OCI-LY7 (cell line): ENCODE data around the gene CRAMP1. TPM values are rescaled to one million over a fixed set of nuclear protein-coding genes. Genes with fewer than 3 reads are reported as not detected.

Experiments used
- BruUV-seq: library from RNA; stranded (reverse); fragments of 400-500 nt; replicated peaks from 2 replicates; lab custom pipeline; 2021; lab: Mats Ljungman, UMichigan
- CTCF ChIA-PET: fragments of 300-600 bp; sonication (Branson Sonifier 250); formaldehyde crosslinking; loops from one replicate; lab custom pipeline; 2022; ENCODE audit warnings: antibody characterized with exemption; ENCODE audit not compliant: unreplicated experiment; lab: Charles Lee
- POLR2A ChIA-PET: fragments of 300-600 bp; sonication (Branson Sonifier 250); formaldehyde crosslinking; loops from one replicate; lab custom pipeline; 2022; ENCODE audit warnings: antibody characterized with exemption; lab: Charles Lee
- DNase-seq: peaks from one replicate; pipeline ENCODE4 v3.0.0-alpha.2; 2015; ENCODE audit warnings: low spot score
- H2AFZ ChIP-seq: fragments of 200-600 bp; sonication (generic), shearing (Covaris generic); 2 replicates; pipeline ENCODE4 v1.6.1; 2014; ENCODE audit warnings: mild to moderate bottlenecking, antibody characterized with exemption, low read length, moderate library complexity
- H3K27ac ChIP-seq: fragments of 200-600 bp; sonication (generic); 2 replicates; pipeline ENCODE4 v1.5.1; 2014; ENCODE audit warnings: mixed run types, low read depth, mild to moderate bottlenecking, moderate library complexity, low read length, inconsistent platforms; ENCODE audit not compliant: poor library complexity, severe bottlenecking
- H3K36me3 ChIP-seq: fragments of 200-600 bp; sonication (generic); 2 replicates; pipeline ENCODE4 v1.6.1; 2014; ENCODE audit warnings: mild to moderate bottlenecking, antibody characterized with exemption, low read length, moderate library complexity, mixed read lengths; ENCODE audit not compliant: insufficient read depth
- H3K4me1 ChIP-seq: fragments of 200-600 bp; sonication (generic); 2 replicates; pipeline ENCODE4 v1.5.1; 2014; ENCODE audit warnings: mild to moderate bottlenecking, low read length; ENCODE audit not compliant: insufficient read depth, poor library complexity, severe bottlenecking
- H3K4me2 ChIP-seq: fragments of 200-600 bp; sonication (generic); 2 replicates; pipeline ENCODE4 v1.6.1; 2014; ENCODE audit warnings: mild to moderate bottlenecking, low read length
- H3K4me3 ChIP-seq: fragments of 200-600 bp; sonication (generic); 2 replicates; pipeline ENCODE4 v1.5.1; 2014; ENCODE audit warnings: mild to moderate bottlenecking, low read depth, low read length; ENCODE audit not compliant: poor library complexity, severe bottlenecking
- H3K79me2 ChIP-seq: fragments of 200-600 bp; sonication (generic); 2 replicates; pipeline ENCODE4 v1.6.1; 2016; ENCODE audit warnings: low read depth, mild to moderate bottlenecking, low read length, moderate library complexity, mixed read lengths; ENCODE audit not compliant: insufficient read depth
- H3K9me2 ChIP-seq: fragments of 200-600 bp; sonication (generic); 2 replicates; pipeline ENCODE4 v1.6.1; 2016; ENCODE audit warnings: mild to moderate bottlenecking, low read length, mixed read lengths; ENCODE audit not compliant: insufficient read depth
- H3K9me3 ChIP-seq: fragments of 200-600 bp; sonication (generic); 2 replicates; pipeline ENCODE4 v1.6.1; 2014; ENCODE audit warnings: mild to moderate bottlenecking, mixed run types, low read length, mixed read lengths
- H4K20me1 ChIP-seq: fragments of 200-600 bp; sonication (generic); 2 replicates; pipeline ENCODE4 v1.6.1; 2014; ENCODE audit warnings: mild to moderate bottlenecking, antibody characterized with exemption, low read length, moderate library complexity, mixed read lengths; ENCODE audit not compliant: insufficient read depth
- EZH2phosphoT487 ChIP-seq: fragments of 200-600 bp; sonication (generic); IDR thresholded peaks from 2 replicates; pipeline ENCODE4 v1.6.1; 2018; ENCODE audit warnings: low read depth, borderline replicate concordance, mild to moderate bottlenecking, mixed run types, antibody characterized with exemption, low read length, moderate library complexity, mixed read lengths
- intact Hi-C: fragments of 100-400 bp; cut with micrococcal nuclease; formaldehyde crosslinking; loops from one replicate; pipeline ENCODE4 v1.10.0; 2022; ENCODE audit not compliant: unreplicated experiment
- total RNA-seq, 2 experiments: library from RNA; depleted of rRNA in 1 of 2; stranded (reverse); fragments of >200 nt in 1 of 2; shearing (Covaris generic) in 1 of 2; gene quantifications; 2 replicates each; pipeline ENCODE4 v1.2.3, GENCODE V29; 2014 to 2022
- TF ChIP-seq, protein P1 (sequence below): fragments of 200-600 bp; sonication (generic); conservative IDR thresholded peaks from 2 replicates; pipeline ENCODE4 v1.5.1; 2014; ENCODE audit warnings: mild to moderate bottlenecking, antibody characterized with exemption, low read length, moderate library complexity, mixed read lengths

Gene CRAMP1
- total RNA-seq, 2 experiments from 2014 or later = 10.5 to 33.6 TPM

DNA sequence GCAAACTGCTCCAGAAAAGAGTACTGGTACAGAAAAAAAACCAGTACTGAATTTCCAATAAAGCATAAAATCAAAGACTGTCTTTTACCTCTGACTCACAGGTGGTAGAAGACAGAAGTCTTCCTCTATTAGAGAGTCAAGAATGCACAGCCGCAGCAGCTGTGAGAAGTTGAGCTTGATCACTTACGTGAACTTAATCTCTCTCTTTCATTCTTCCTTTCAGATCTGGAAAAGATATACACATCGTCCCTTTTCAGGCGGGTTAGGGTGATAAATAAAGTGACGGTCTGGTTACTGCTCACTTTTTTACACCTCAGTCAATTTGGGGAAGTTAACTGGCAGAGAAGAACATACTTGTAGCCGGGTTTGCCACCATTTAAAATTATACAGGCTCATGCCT, 4.2 kb upstream of the CRAMP1 start:
- no TSS peak for BruUV-seq
- H2AFZ ChIP-seq = no peak overlapping the region

DNA sequence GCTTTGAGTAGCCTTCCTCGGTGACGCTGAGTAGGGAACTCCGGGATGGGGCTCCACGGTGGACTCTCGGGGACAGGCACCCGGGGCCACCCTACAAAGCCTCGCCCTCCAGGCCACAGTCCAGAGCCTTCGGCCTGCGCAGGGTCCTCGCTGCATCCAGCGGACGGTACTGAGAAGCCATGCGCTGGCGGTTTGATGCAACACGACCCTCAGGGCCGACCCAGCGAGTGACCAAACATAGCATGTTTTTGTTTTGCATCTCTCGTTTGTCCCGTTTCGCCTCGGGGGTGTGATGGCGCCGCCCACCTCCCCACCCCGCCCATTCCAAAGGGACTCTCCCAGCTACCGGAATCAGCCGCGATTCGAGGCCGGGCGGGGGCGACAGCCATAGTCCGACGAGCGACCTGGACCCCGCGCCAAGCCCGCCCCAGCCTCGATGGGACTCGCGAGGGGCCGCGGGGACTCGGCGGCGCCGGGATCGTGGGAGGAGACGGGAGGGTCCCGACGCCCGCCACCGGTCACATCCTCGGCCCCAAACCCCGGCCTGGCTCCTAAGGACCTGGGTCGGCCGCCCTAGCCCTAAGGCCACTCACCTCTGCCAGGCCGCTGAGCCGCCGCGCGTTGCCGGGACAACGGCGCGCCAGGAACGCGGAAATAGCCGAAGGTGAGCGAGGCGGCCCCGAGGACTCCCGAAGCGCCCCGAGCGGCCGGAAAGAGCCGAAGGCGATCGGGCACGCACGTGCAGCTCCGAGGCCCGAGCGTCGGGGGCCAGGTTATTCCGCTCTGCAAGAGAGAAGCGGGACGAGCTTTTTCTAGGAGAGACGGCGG, 1.9 kb upstream of the CRAMP1 start:
- TF ChIP-seq EZH2phosphoT487 = no peak
- TF ChIP-seq, protein P1, sequence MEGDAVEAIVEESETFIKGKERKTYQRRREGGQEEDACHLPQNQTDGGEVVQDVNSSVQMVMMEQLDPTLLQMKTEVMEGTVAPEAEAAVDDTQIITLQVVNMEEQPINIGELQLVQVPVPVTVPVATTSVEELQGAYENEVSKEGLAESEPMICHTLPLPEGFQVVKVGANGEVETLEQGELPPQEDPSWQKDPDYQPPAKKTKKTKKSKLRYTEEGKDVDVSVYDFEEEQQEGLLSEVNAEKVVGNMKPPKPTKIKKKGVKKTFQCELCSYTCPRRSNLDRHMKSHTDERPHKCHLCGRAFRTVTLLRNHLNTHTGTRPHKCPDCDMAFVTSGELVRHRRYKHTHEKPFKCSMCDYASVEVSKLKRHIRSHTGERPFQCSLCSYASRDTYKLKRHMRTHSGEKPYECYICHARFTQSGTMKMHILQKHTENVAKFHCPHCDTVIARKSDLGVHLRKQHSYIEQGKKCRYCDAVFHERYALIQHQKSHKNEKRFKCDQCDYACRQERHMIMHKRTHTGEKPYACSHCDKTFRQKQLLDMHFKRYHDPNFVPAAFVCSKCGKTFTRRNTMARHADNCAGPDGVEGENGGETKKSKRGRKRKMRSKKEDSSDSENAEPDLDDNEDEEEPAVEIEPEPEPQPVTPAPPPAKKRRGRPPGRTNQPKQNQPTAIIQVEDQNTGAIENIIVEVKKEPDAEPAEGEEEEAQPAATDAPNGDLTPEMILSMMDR = no peak
- Histone ChIP-seq H3K4me3 (peak overlapping the region; percentile 77), H4K20me1 (no peaks in the 10 kb centered on the region), H3K9me3 (no peaks in the 10 kb centered on the region), H3K27ac (peak overlapping the region; percentile 79), H3K4me1 (peaks cover 31% of the 10 kb centered on the region), H3K4me2 (peak overlapping the region; percentile 81), H2AFZ (peak overlapping the region; percentile 56), H3K79me2 (peaks cover 19% of the 10 kb centered on the region; the same call in 1 of the 2 replicates), H3K9me2 (no peaks in the 10 kb centered on the region), H3K36me3 (peaks cover 10% of the 10 kb centered on the region; the same call in 1 of the 2 replicates)
- ChIA-PET CTCF (no interaction called here), POLR2A (interaction anchor here (0.6 to 1.4 kb wide), 3 partner anchors 91 to 659 kb away, joined by 3 to 8 read pairs (median 6); partner anchors contain the start of genes NUBP2 and SPSB3)
- peak; percentile 94 for DNase-seq
- intact Hi-C loops = loop anchor here (5.0 to 10.0 kb wide), 5 partner anchors 118 to 638 kb away; partner anchors contain the start of genes EME2, LMF1, MRPS34 and NME3
- BruUV-seq = no TSS peak

More for the DNA sequence above, 4.2 kb upstream of the CRAMP1 start:
- no peak overlapping the region for H3K27ac ChIP-seq
- H3K4me2 ChIP-seq = no peak overlapping the region
- ChIA-PET POLR2A (no interaction called here), CTCF (no interaction called here)
- intact Hi-C loops = no loop called here
- TF ChIP-seq, protein P1 = no peak
- TF ChIP-seq EZH2phosphoT487 = no peak
- H3K4me1 ChIP-seq = peaks cover 20% of the 10 kb centered on the region
- H3K36me3 ChIP-seq = peaks cover 6% of the 10 kb centered on the region; the same call in 1 of the 2 replicates
- H4K20me1 ChIP-seq = no peaks in the 10 kb centered on the region
- DNase-seq = no peak
- no peaks in the 10 kb centered on the region for H3K9me3 ChIP-seq
- no peak overlapping the region for H3K4me3 ChIP-seq
- H3K9me2 ChIP-seq = no peaks in the 10 kb centered on the region
- peaks cover 5% of the 10 kb centered on the region; the same call in 1 of the 2 replicates for H3K79me2 ChIP-seq
